ENCODE measurements around the gene PLXND1.
A peak's percentile ranks its signal among the peaks of the same experiment; 100 is the strongest.

PLXND1 gene

GRCh38 chr3:129609591-129610182 is 3.2 kb upstream of the PLXND1 start:
- H3K4me2 ChIP-seq (ENCODE audit: low read length): no peak overlapping the region
- H3K9me3 ChIP-seq (ENCODE audit: control insufficient read depth, low read length): no peaks in the 10 kb centered on the region
- H3K4me1 ChIP-seq: peaks cover 2% of the 10 kb centered on the region
- H3K4me3 ChIP-seq (ENCODE audit: low read depth, low read length): no peak overlapping the region
- H3K36me3 ChIP-seq (ENCODE audit: control insufficient read depth, insufficient read depth, low read length): no peaks in the 10 kb centered on the region
- no peak overlapping the region for H2AFZ ChIP-seq
- H3K27ac ChIP-seq: no peak overlapping the region
- H3K9ac ChIP-seq: no peak overlapping the region
- TF ChIP-seq CTCF (IDR thresholded peaks at IDR 0.05): no peak
- H3K27me3 ChIP-seq (ENCODE audit: control insufficient read depth, insufficient read depth, low read length): no peaks in the 10 kb centered on the region
- no peaks in the 10 kb centered on the region for H3K79me2 ChIP-seq

- Histone ChIP-seq H3K36me3 (ENCODE audit: control insufficient read depth, insufficient read depth, low read length) (no peaks in the 10 kb centered on the region), H2AFZ (no peak overlapping the region), H3K27me3 (ENCODE audit: control insufficient read depth, insufficient read depth, low read length) (no peaks in the 10 kb centered on the region), H3K27ac (peak overlapping the region; percentile 12), H3K79me2 (no peaks in the 10 kb centered on the region), H3K9ac (no peak overlapping the region), H3K4me2 (ENCODE audit: low read length) (no peak overlapping the region), H3K4me3 (ENCODE audit: low read depth, low read length) (no peak overlapping the region), H3K9me3 (ENCODE audit: control insufficient read depth, low read length) (no peaks in the 10 kb centered on the region), H3K4me1 (peaks cover 2% of the 10 kb centered on the region)
- no peak for TF ChIP-seq CTCF (IDR thresholded peaks at IDR 0.05)
Observed at GRCh38 chr3:129608936-129609590, 2.6 kb upstream of the PLXND1 start.

GRCh38 chr3:129608087-129608935 is 1.8 kb upstream of the PLXND1 start:
- Histone ChIP-seq H3K27ac (peak overlapping the region; percentile 12), H3K4me1 (peaks cover 2% of the 10 kb centered on the region), H3K4me2 (ENCODE audit: low read length) (no peak overlapping the region), H3K27me3 (ENCODE audit: control insufficient read depth, insufficient read depth, low read length) (no peaks in the 10 kb centered on the region), H3K79me2 (no peaks in the 10 kb centered on the region), H3K9ac (no peak overlapping the region), H3K36me3 (ENCODE audit: control insufficient read depth, insufficient read depth, low read length) (no peaks in the 10 kb centered on the region), H3K9me3 (ENCODE audit: control insufficient read depth, low read length) (no peaks in the 10 kb centered on the region), H2AFZ (no peak overlapping the region), H3K4me3 (ENCODE audit: low read depth, low read length) (no peak overlapping the region)
- no peak for TF ChIP-seq CTCF (IDR thresholded peaks at IDR 0.05)

GRCh38 chr3:129607391-129608068 is 1.1 kb upstream of the PLXND1 start:
- Histone ChIP-seq H3K27me3 (ENCODE audit: control insufficient read depth, insufficient read depth, low read length) (no peaks in the 10 kb centered on the region), H3K9ac (no peak overlapping the region), H3K9me3 (ENCODE audit: control insufficient read depth, low read length) (no peaks in the 10 kb centered on the region), H3K4me1 (peaks cover 2% of the 10 kb centered on the region), H3K36me3 (ENCODE audit: control insufficient read depth, insufficient read depth, low read length) (no peaks in the 10 kb centered on the region), H3K79me2 (no peaks in the 10 kb centered on the region), H3K27ac (peak overlapping the region; percentile 61), H3K4me3 (ENCODE audit: low read depth, low read length) (peak overlapping the region; percentile 65), H2AFZ (peak overlapping the region; percentile 89), H3K4me2 (ENCODE audit: low read length) (peak overlapping the region; percentile 79)
- TF ChIP-seq CTCF (IDR thresholded peaks at IDR 0.05): no peak
